Measurements from ENCODE around the gene ABCF1. TPM values are rescaled to one million over a fixed set of nuclear protein-coding genes. Genes with fewer than 3 reads are reported as not detected.
A peak's percentile ranks its signal among the peaks of the same experiment; 100 is the strongest.

Gene ABCF1
- total and polyA plus RNA-seq, 3 donors from 2014 or later = 63.2 to 104 (median 67.1) TPM

GRCh38 chr6:30568245-30568644 is 3.0 kb upstream of the ABCF1 start:
- TF ChIP-seq CTCF (IDR thresholded peaks at IDR 0.05) (no peak), POLR2A (IDR thresholded peaks at IDR 0.05) (no peak)
- DNase-seq = no peak
- H3K9me3 ChIP-seq = no peaks in the 10 kb centered on the region
- H3K27ac ChIP-seq = no peak overlapping the region
- no peaks in the 10 kb centered on the region for H3K36me3 ChIP-seq (ENCODE audit: low read depth, missing control alignments)
- no peak overlapping the region for H3K4me3 ChIP-seq
- H3K27me3 ChIP-seq = no peaks in the 10 kb centered on the region
- intact Hi-C loops (cut with DNase I; ENCODE audit: low total_unique reads) = no loop called here
- WGBS, 2 donors = 58 to 62% methylated on average over 3 of the region's 3 CpGs
- peaks cover 14% of the 10 kb centered on the region for H3K4me1 ChIP-seq

GRCh38 chr6:30570263-30570662 is 979 bp upstream of the ABCF1 start:
- intact Hi-C loops (cut with DNase I; ENCODE audit: low total_unique reads) = no loop called here
- peak overlapping the region; percentile 73 to 79 for H3K4me3 ChIP-seq
- no peaks in the 10 kb centered on the region for H3K9me3 ChIP-seq
- H3K27ac ChIP-seq = peak overlapping the region in 1 of 2 donors; percentile 90
- WGBS, 2 donors = 55 to 67% methylated on average over 1 of the region's 1 CpG
- H3K4me1 ChIP-seq = peaks cover 18% of the 10 kb centered on the region
- no peaks in the 10 kb centered on the region for H3K27me3 ChIP-seq
- no peaks in the 10 kb centered on the region for H3K36me3 ChIP-seq (ENCODE audit: low read depth, missing control alignments)
- no peak for DNase-seq
- no peak for TF ChIP-seq CTCF (IDR thresholded peaks at IDR 0.05)
- TF ChIP-seq POLR2A (IDR thresholded peaks at IDR 0.05) = no peak

GRCh38 chr6:30570740-30571074 is 535 bp upstream of the ABCF1 start:
- no peak for DNase-seq
- H3K36me3 ChIP-seq (ENCODE audit: low read depth, missing control alignments) = no peaks in the 10 kb centered on the region
- 1 to 2% methylated on average over 18 of the region's 18 CpGs for WGBS, 2 donors
- no peaks in the 10 kb centered on the region for H3K9me3 ChIP-seq
- intact Hi-C loops (cut with DNase I; ENCODE audit: low total_unique reads) = no loop called here
- H3K27ac ChIP-seq = peak overlapping the region; percentile 14 to 90
- H3K4me3 ChIP-seq = peak overlapping the region; percentile 73 to 79
- H3K27me3 ChIP-seq = no peaks in the 10 kb centered on the region
- H3K4me1 ChIP-seq = peaks cover 18% of the 10 kb centered on the region
- TF ChIP-seq POLR2A (IDR thresholded peaks at IDR 0.05) (no peak), CTCF (IDR thresholded peaks at IDR 0.05) (no peak)

- intact Hi-C loops (cut with DNase I; ENCODE audit: low total_unique reads) = no loop called here
- peak overlapping the region; percentile 73 to 79 for H3K4me3 ChIP-seq
- peaks cover 18% of the 10 kb centered on the region for H3K4me1 ChIP-seq
- TF ChIP-seq CTCF (IDR thresholded peaks at IDR 0.05) = no peak
- TF ChIP-seq POLR2A (IDR thresholded peaks at IDR 0.05) = no peak
- no peaks in the 10 kb centered on the region for H3K9me3 ChIP-seq
- no peak for DNase-seq
- H3K36me3 ChIP-seq (ENCODE audit: low read depth, missing control alignments) = no peaks in the 10 kb centered on the region
- 0 to 1% methylated on average over 8 of the region's 8 CpGs for WGBS, 2 donors
- no peaks in the 10 kb centered on the region for H3K27me3 ChIP-seq
- H3K27ac ChIP-seq = peak overlapping the region; percentile 83 to 90
These were observed 480 bp downstream of the ABCF1 start for GRCh38 chr6:30571762-30572082.

GRCh38 chr6:30572148-30572547 is 906 bp downstream of the ABCF1 start:
- peak overlapping the region; percentile 73 to 79 for H3K4me3 ChIP-seq
- peak overlapping the region; percentile 83 to 90 for H3K27ac ChIP-seq
- no peaks in the 10 kb centered on the region for H3K9me3 ChIP-seq
- no peaks in the 10 kb centered on the region for H3K27me3 ChIP-seq
- intact Hi-C loops (cut with DNase I; ENCODE audit: low total_unique reads) = no loop called here
- no peaks in the 10 kb centered on the region for H3K36me3 ChIP-seq (ENCODE audit: low read depth, missing control alignments)
- no peak for TF ChIP-seq POLR2A (IDR thresholded peaks at IDR 0.05)
- no peak for TF ChIP-seq CTCF (IDR thresholded peaks at IDR 0.05)
- H3K4me1 ChIP-seq = peaks cover 18% of the 10 kb centered on the region
- no peak for DNase-seq
